ENCODE measurements around the gene PDCD11.
A peak's percentile ranks its signal among the peaks of the same experiment; 100 is the strongest.
"Not testable (repeated sequence)": the region's sequence is repeated elsewhere in the genome, so short reads cannot be mapped to it uniquely, and the experiment has no call there.

Gene PDCD11

DNA sequence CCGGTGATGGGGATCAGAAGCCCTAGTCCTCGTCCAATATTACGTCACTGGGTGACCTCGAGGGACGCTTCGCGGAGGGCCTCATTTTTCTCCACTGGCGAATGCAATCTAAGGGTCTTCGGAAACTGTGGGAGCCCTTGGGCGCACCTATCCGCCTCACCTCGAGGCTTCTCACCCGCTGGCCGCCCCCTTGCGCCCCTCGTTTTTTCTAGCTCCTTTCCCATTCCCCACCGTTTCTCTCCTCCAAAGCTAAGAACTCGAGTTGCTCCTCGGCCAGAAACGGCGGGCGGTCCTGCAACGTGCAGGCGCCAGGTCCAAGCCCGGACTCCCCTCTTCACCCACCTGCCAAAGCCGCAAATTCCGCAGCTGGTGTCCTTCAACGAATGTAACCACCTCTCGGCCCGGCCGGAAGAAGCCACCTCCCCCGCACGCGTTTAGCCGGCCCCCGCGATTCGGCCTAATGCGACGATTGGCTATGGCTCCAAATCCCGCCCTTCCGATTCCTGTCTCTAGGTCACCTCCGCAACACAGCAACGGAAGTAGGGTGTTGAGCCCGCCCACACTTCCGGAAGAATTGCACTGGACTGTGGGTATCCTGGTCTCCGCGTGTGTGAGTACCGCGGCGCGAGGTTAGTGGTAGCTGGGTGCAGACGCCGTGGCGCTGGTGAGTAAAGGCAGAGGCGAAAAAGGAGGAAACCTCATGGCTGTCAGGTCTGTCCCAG lies at the start of gene PDCD11, which contains the start of gene ATP5MK:
Gene PDCD11, plus strand, starts transcription at position 560 of the 722 bp plus-strand sequence. CDS start 1,801 bp downstream, outside the sequence.
Gene ATP5MK, minus strand, starts transcription at position 409 of the 722 bp plus-strand sequence. CDS start 4,018 bp downstream, outside the sequence.
- DNase-seq (ENCODE audit: low read depth, low spot score), result peak; percentile 94
- whole genome bisulfite sequencing (ENCODE audit: insufficient coverage, insufficient read length), result no CpG with 5 or more reads among the region's 56 CpGs
- H3K27me3 ChIP-seq (ENCODE audit: control insufficient read depth, insufficient read depth, low read length), result no peaks in the 10 kb centered on the region
- 0 out of 2 replicates have a peak, but pooled peaks cover 1% of the 10 kb centered on the region for H3K4me1 ChIP-seq (ENCODE audit: control insufficient read depth, insufficient read depth, low read length)
- no peaks in the 10 kb centered on the region for H3K9me3 ChIP-seq (ENCODE audit: control insufficient read depth, insufficient read depth, low read length)
- peaks cover 10% of the 10 kb centered on the region; the same call in 1 of the 2 replicates for H3K36me3 ChIP-seq (ENCODE audit: control insufficient read depth, insufficient read depth, low read length)
- H3K4me3 ChIP-seq (ENCODE audit: low read length), result peak within 1 kb of the TSS; percentile 99
- no peak within 1 kb of the TSS for H3K27ac ChIP-seq (ENCODE audit: low read length)

- WGBS (ENCODE audit: insufficient coverage, insufficient read length), result no CpG with 5 or more reads among the region's 16 CpGs
These were observed 46.3 kb upstream of the PDCD11 start for GRCh38 chr10:103350175-103350516.

GRCh38 chr10:103350517-103351260 lies 45.7 kb upstream of the PDCD11 start, which contains the start of gene PCGF6:
Gene PCGF6 (minus strand): TSS chr10:103351140. CDS start chr10:103351066, 74 bp downstream.
- H3K4me1 ChIP-seq (ENCODE audit: control insufficient read depth, insufficient read depth, low read length), result no peaks in the 10 kb centered on the region

More at GRCh38 chr10:103350175-103350516, 46.3 kb upstream of the PDCD11 start:
- peak overlapping the region; percentile 85 for H3K4me3 ChIP-seq (ENCODE audit: low read length)
- no peak overlapping the region for H3K27ac ChIP-seq (ENCODE audit: low read length)
- peaks cover 2% of the 10 kb centered on the region; the same call in 1 of the 2 replicates for H3K36me3 ChIP-seq (ENCODE audit: control insufficient read depth, insufficient read depth, low read length)
- no peaks in the 10 kb centered on the region for H3K4me1 ChIP-seq (ENCODE audit: control insufficient read depth, insufficient read depth, low read length)
- no peaks in the 10 kb centered on the region for H3K9me3 ChIP-seq (ENCODE audit: control insufficient read depth, insufficient read depth, low read length)
- DNase-seq (ENCODE audit: low read depth, low spot score), result no peak
- no peaks in the 10 kb centered on the region for H3K27me3 ChIP-seq (ENCODE audit: control insufficient read depth, insufficient read depth, low read length)

DNA sequence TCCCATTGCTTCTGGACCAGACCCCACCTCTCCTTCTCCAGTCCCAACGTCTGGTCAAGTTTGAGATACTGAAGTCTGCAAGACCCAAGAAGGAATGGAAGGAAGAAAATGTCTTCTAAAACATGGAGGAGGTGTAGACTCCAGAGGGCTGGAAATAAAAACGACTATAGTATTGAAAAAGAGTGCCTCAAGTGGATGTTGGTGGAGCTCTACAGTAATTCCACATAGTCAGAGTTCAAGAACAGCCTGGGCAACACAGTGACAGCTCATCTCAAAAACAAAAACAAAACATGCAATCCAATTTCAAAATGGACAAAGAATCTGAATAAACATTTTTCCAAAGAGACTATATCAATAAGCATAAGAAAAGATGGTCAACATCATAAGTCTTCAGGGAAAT lies 43.1 kb upstream of the PDCD11 start:
- H3K27ac ChIP-seq (ENCODE audit: low read length), result no peak overlapping the region
- H3K27me3 ChIP-seq (ENCODE audit: control insufficient read depth, insufficient read depth, low read length), result no peaks in the 10 kb centered on the region
- no peak for DNase-seq (ENCODE audit: low read depth, low spot score)
- H3K9me3 ChIP-seq (ENCODE audit: control insufficient read depth, insufficient read depth, low read length), result no peaks in the 10 kb centered on the region
- H3K4me1 ChIP-seq (ENCODE audit: control insufficient read depth, insufficient read depth, low read length), result no peaks in the 10 kb centered on the region
- no peak overlapping the region for H3K4me3 ChIP-seq (ENCODE audit: low read length)
- no peaks in the 10 kb centered on the region for H3K36me3 ChIP-seq (ENCODE audit: control insufficient read depth, insufficient read depth, low read length)
- no CpG with 5 or more reads among the region's 2 CpGs for WGBS (ENCODE audit: insufficient coverage, insufficient read length)

More at GRCh38 chr10:103350517-103351260, 45.7 kb upstream of the PDCD11 start, which contains the start of gene PCGF6:
- Histone ChIP-seq H3K27me3 (ENCODE audit: control insufficient read depth, insufficient read depth, low read length) (no peaks in the 10 kb centered on the region), H3K27ac (ENCODE audit: low read length) (no peak within 1 kb of the TSS), H3K4me3 (ENCODE audit: low read length) (peak within 1 kb of the TSS; percentile 85), H3K9me3 (ENCODE audit: control insufficient read depth, insufficient read depth, low read length) (no peaks in the 10 kb centered on the region), H3K36me3 (ENCODE audit: control insufficient read depth, insufficient read depth, low read length) (peaks cover 2% of the 10 kb centered on the region; the same call in 1 of the 2 replicates)
- no CpG with 5 or more reads among the region's 82 CpGs for WGBS (ENCODE audit: insufficient coverage, insufficient read length)
- peak; percentile 76 for DNase-seq (ENCODE audit: low read depth, low spot score)

- H3K9me3 ChIP-seq (ENCODE audit: control insufficient read depth, insufficient read depth, low read length), result not testable (repeated sequence)
These were observed 41.9 kb upstream of the PDCD11 start for GRCh38 chr10:103354567-103354966.

DNA sequence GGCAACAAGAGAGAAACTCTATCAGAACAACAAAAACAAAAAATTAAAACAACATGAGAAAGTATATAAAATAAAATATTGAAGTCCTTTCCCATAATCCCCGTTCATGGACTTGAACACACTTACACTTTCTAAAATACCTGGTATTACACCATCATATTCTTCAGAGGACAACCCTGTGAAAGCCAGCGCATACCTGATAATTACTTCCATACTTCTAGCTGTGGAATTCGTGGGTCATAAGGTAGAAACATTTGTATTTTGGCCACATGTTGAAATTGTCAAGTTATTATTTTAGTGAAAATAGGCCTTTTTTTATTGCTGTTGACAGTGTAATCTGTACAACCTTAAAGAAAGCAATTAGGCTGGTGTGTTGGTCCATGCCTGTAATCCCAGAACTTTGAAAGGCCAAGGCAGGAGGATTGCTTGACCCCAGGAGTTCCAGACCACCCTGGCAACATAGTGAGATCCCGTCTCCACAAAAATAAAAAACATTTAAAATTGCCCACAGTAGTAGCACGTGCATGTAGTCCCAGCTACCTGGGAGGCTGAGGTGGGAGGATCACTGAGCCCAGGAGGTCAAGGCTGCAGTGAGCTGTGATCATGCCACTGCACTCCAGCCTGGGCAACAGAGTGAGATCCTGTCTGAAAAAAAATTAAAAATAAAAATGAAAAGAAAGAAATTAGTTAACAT lies 40.4 kb upstream of the PDCD11 start:
- DNase-seq (ENCODE audit: low read depth, low spot score), result no peak
- no peaks in the 10 kb centered on the region for H3K36me3 ChIP-seq (ENCODE audit: control insufficient read depth, insufficient read depth, low read length)
- H3K27me3 ChIP-seq (ENCODE audit: control insufficient read depth, insufficient read depth, low read length), result no peaks in the 10 kb centered on the region
- no CpG with 5 or more reads among the region's 5 CpGs for WGBS (ENCODE audit: insufficient coverage, insufficient read length)
- no peaks in the 10 kb centered on the region for H3K4me1 ChIP-seq (ENCODE audit: control insufficient read depth, insufficient read depth, low read length)
- H3K4me3 ChIP-seq (ENCODE audit: low read length), result no peak overlapping the region
- H3K27ac ChIP-seq (ENCODE audit: low read length), result no peak overlapping the region
- H3K9me3 ChIP-seq (ENCODE audit: control insufficient read depth, insufficient read depth, low read length), result no peaks in the 10 kb centered on the region

More at GRCh38 chr10:103354567-103354966, 41.9 kb upstream of the PDCD11 start:
- not testable (repeated sequence) for H3K4me1 ChIP-seq (ENCODE audit: control insufficient read depth, insufficient read depth, low read length); H3K36me3 ChIP-seq (ENCODE audit: control insufficient read depth, insufficient read depth, low read length); H3K27ac ChIP-seq (ENCODE audit: low read length); DNase-seq (ENCODE audit: low read depth, low spot score); H3K4me3 ChIP-seq (ENCODE audit: low read length); H3K27me3 ChIP-seq (ENCODE audit: control insufficient read depth, insufficient read depth, low read length)
- WGBS (ENCODE audit: insufficient coverage, insufficient read length), result no CpG with 5 or more reads among the region's 4 CpGs

- H3K27me3 ChIP-seq (ENCODE audit: control insufficient read depth, insufficient read depth, low read length); H3K9me3 ChIP-seq (ENCODE audit: control insufficient read depth, insufficient read depth, low read length); H3K4me3 ChIP-seq (ENCODE audit: low read length); H3K36me3 ChIP-seq (ENCODE audit: control insufficient read depth, insufficient read depth, low read length); DNase-seq (ENCODE audit: low read depth, low spot score); H3K27ac ChIP-seq (ENCODE audit: low read length); H3K4me1 ChIP-seq (ENCODE audit: control insufficient read depth, insufficient read depth, low read length): not testable (repeated sequence)
- WGBS (ENCODE audit: insufficient coverage, insufficient read length), result no CpG with 5 or more reads among the region's 4 CpGs
These were observed 36.9 kb upstream of the PDCD11 start for GRCh38 chr10:103359493-103359892.

GRCh38 chr10:103360791-103361190 lies 35.6 kb upstream of the PDCD11 start:
- not testable (repeated sequence) for H3K9me3 ChIP-seq (ENCODE audit: control insufficient read depth, insufficient read depth, low read length); H3K27ac ChIP-seq (ENCODE audit: low read length); H3K36me3 ChIP-seq (ENCODE audit: control insufficient read depth, insufficient read depth, low read length); H3K4me1 ChIP-seq (ENCODE audit: control insufficient read depth, insufficient read depth, low read length); H3K27me3 ChIP-seq (ENCODE audit: control insufficient read depth, insufficient read depth, low read length); DNase-seq (ENCODE audit: low read depth, low spot score); H3K4me3 ChIP-seq (ENCODE audit: low read length)
- WGBS (ENCODE audit: insufficient coverage, insufficient read length), result no CpG with 5 or more reads among the region's 9 CpGs

DNA sequence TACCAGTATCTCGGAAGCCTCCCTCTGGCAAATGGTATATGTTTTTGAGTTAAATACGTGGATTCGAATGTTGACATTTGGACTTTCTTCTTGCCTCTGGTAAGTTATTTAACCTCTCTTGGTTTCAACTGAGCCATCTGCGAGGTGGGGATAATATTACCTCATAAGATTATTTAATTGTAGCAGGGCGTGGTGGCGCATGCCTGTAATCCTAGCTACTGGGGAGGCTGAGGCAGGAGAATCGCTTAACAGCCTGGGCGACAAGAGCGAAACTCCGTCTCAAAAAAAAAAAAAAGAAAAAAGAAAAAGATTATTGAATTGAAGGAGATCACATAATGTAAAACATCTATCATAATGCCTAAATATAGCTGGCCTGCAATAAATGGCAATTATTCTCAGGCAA lies 29.0 kb upstream of the PDCD11 start:
- no CpG with 5 or more reads among the region's 10 CpGs for WGBS (ENCODE audit: insufficient coverage, insufficient read length)
- no peaks in the 10 kb centered on the region for H3K36me3 ChIP-seq (ENCODE audit: control insufficient read depth, insufficient read depth, low read length)
- no peaks in the 10 kb centered on the region for H3K4me1 ChIP-seq (ENCODE audit: control insufficient read depth, insufficient read depth, low read length)
- H3K4me3 ChIP-seq (ENCODE audit: low read length), result no peak overlapping the region; the same call in 1 of the 2 replicates
- no peaks in the 10 kb centered on the region for H3K9me3 ChIP-seq (ENCODE audit: control insufficient read depth, insufficient read depth, low read length)
- no peak for DNase-seq (ENCODE audit: low read depth, low spot score)
- H3K27ac ChIP-seq (ENCODE audit: low read length), result no peak overlapping the region
- no peaks in the 10 kb centered on the region for H3K27me3 ChIP-seq (ENCODE audit: control insufficient read depth, insufficient read depth, low read length)

Measured in iPS DF 6.9 (cell line).